Testis (tissue), 3 donors: Measurements from ENCODE around the gene MYBPHL. TPM values are rescaled to one million over a fixed set of nuclear protein-coding genes. Genes with fewer than 3 reads are reported as not detected.

Experiments used
- DNase-seq: peaks from one replicate; pipeline ENCODE4 v3.0.0-alpha.2; 2019
- H3K27ac ChIP-seq, 2 donors: fragments of 200-600 bp; sonication (generic); one replicate each; pipeline ENCODE4 v1.5.1; 2019
- H3K27me3 ChIP-seq: fragments of 200-600 bp; sonication (generic); one replicate; pipeline ENCODE4 v1.5.1; 2019
- H3K36me3 ChIP-seq: fragments of 200-600 bp; sonication (generic); one replicate; pipeline ENCODE4 v1.5.1; 2017; ENCODE audit warnings: low read depth; ENCODE audit errors: missing control alignments
- H3K4me1 ChIP-seq: fragments of 200-600 bp; sonication (generic); one replicate; pipeline ENCODE4 v1.5.1; 2019
- H3K4me3 ChIP-seq, 2 donors: fragments of 200-600 bp; sonication (generic); one replicate each; pipeline ENCODE4 v1.5.1; 2017 to 2019
- H3K9me3 ChIP-seq: fragments of 200-600 bp; sonication (generic); one replicate; pipeline ENCODE4 v1.5.1; 2017
- CTCF ChIP-seq, 3 experiments: fragments of 450-650 bp in 2 of 3; fragments of 200-600 bp in 1 of 3; sonication (generic) in 1 of 3; IDR thresholded peaks; one replicate each; pipeline ENCODE4 v1.5.1; 2016 to 2019; ENCODE audit warnings: antibody characterized with exemption in 3 of 3, mild to moderate bottlenecking in 2 of 3, moderate library complexity in 1 of 3
- POLR2A ChIP-seq: fragments of 450-650 bp; IDR thresholded peaks from one replicate; pipeline ENCODE4 v1.6.1; 2017; ENCODE audit warnings: antibody characterized with exemption, mild to moderate bottlenecking, moderate library complexity
- WGBS, 2 donors: methylation state at CpG; one replicate each; pipeline ENCODE4 v1.1.5; 2018; 5-methylcytosine and 5-hydroxymethylcytosine counted together
- intact Hi-C: fragments of 100-400 bp; cut with DNase I; formaldehyde crosslinking; loops from one replicate; pipeline ENCODE4 v1.15.1; 2023; ENCODE audit warnings: low total_unique reads
- polyA plus RNA-seq: library from polyadenylated mRNA; stranded (reverse); fragments of 350-450 nt; fragmentation: Illumina TruSeq; extraction: RNeasy Lipid Tissue Mini Kit (QIAGEN cat#74804); gene quantifications from one replicate; pipeline ENCODE4 v1.2.3, GENCODE V29; 2014; ENCODE audit warnings: low read depth, low replicate concordance; ENCODE audit not compliant: insufficient read depth
- total RNA-seq, 2 donors: library from RNA; depleted of rRNA; stranded (reverse); fragments of >200 nt; gene quantifications; one replicate each; pipeline ENCODE4 v1.2.3, GENCODE V29; 2016

The MYBPHL gene
- total and polyA plus RNA-seq, 3 donors from 2014 or later: 0.99 to 1.5 TPM; not detected in 1

GRCh38 chr1:109296782-109297181 lies 10.0 kb downstream of the MYBPHL start:
- no peak for DNase-seq
- intact Hi-C loops: no loop called here
- 95 to 96% methylated on average over 15 to 16 of the region's 16 CpGs for WGBS, 2 donors
- Histone ChIP-seq H3K36me3 (no peaks in the 10 kb centered on the region), H3K9me3 (no peaks in the 10 kb centered on the region), H3K4me3 (no peak overlapping the region), H3K27ac (peak overlapping the region in 1 of 2 donors; percentile 89), H3K27me3 (no peaks in the 10 kb centered on the region), H3K4me1 (peaks cover 40% of the 10 kb centered on the region)
- no peak for TF ChIP-seq POLR2A
- TF ChIP-seq CTCF (IDR thresholded peaks at IDR 0.05): no peak

GRCh38 chr1:109295712-109296415 lies 10.9 kb downstream of the MYBPHL start:
- intact Hi-C loops: no loop called here
- peaks cover 37% of the 10 kb centered on the region for H3K4me1 ChIP-seq
- no peak for DNase-seq
- WGBS, 2 donors: 80 to 84% methylated on average over 12 of the region's 12 CpGs
- no peaks in the 10 kb centered on the region for H3K36me3 ChIP-seq
- no peaks in the 10 kb centered on the region for H3K9me3 ChIP-seq
- no peak overlapping the region for H3K27ac ChIP-seq
- H3K27me3 ChIP-seq: no peaks in the 10 kb centered on the region
- no peak for TF ChIP-seq CTCF (IDR thresholded peaks at IDR 0.05)
- no peak for TF ChIP-seq POLR2A
- H3K4me3 ChIP-seq: no peak overlapping the region

GRCh38 chr1:109294481-109294880 lies 12.3 kb downstream of the MYBPHL start:
- DNase-seq: no peak
- no peaks in the 10 kb centered on the region for H3K9me3 ChIP-seq
- intact Hi-C loops: loop anchor here (5.0 kb wide), 1 partner anchor 1757 kb away; no protein-coding TSS in a partner anchor
- no peaks in the 10 kb centered on the region for H3K36me3 ChIP-seq
- H3K4me1 ChIP-seq: peaks cover 24% of the 10 kb centered on the region
- no peak overlapping the region for H3K27ac ChIP-seq
- TF ChIP-seq CTCF (IDR thresholded peaks at IDR 0.05): no peak
- WGBS, 2 donors: 90% methylated on average over 4 of the region's 4 CpGs
- no peaks in the 10 kb centered on the region for H3K27me3 ChIP-seq
- no peak overlapping the region for H3K4me3 ChIP-seq

GRCh38 chr1:109293026-109293425 lies 13.8 kb downstream of the MYBPHL start:
- Histone ChIP-seq H3K4me3 (no peak overlapping the region), H3K4me1 (peaks cover 9% of the 10 kb centered on the region), H3K9me3 (no peaks in the 10 kb centered on the region), H3K27ac (no peak overlapping the region), H3K27me3 (no peaks in the 10 kb centered on the region), H3K36me3 (no peaks in the 10 kb centered on the region)
- WGBS, 2 donors: 83 to 88% methylated on average over 2 of the region's 2 CpGs
- no peak for DNase-seq
- TF ChIP-seq POLR2A (no peak), CTCF (IDR thresholded peaks at IDR 0.05) (no peak)
- intact Hi-C loops: loop anchor here (5.0 kb wide), 1 partner anchor 1756 kb away; no protein-coding TSS in a partner anchor

GRCh38 chr1:109292364-109292763 lies 14.4 kb downstream of the MYBPHL start:
- Histone ChIP-seq H3K9me3 (no peaks in the 10 kb centered on the region), H3K27ac (no peak overlapping the region), H3K4me3 (no peak overlapping the region), H3K4me1 (peaks cover 2% of the 10 kb centered on the region), H3K27me3 (no peaks in the 10 kb centered on the region), H3K36me3 (no peaks in the 10 kb centered on the region)
- TF ChIP-seq CTCF (IDR thresholded peaks at IDR 0.05): no peak
- no peak for TF ChIP-seq POLR2A
- 79 to 81% methylated on average over 8 to 9 of the region's 9 CpGs for WGBS, 2 donors
- intact Hi-C loops: loop anchor here (5.0 kb wide), 1 partner anchor 1755 kb away; no protein-coding TSS in a partner anchor
- no peak for DNase-seq
